HEK293 (cell line): ENCODE data around the gene ADAM19.

Experiments used
- CTCF ChIA-PET: fragments of 350-600 bp; formaldehyde crosslinking; extraction: SDS; loops from one replicate; lab custom pipeline; 2021; ENCODE audit warnings: antibody characterized with exemption; lab: Yijun Ruan, JAX
- POLR2A ChIA-PET: fragments of 300-600 bp; formaldehyde crosslinking; extraction: SDS; loops from one replicate; lab custom pipeline; 2020; ENCODE audit warnings: antibody characterized with exemption, inconsistent platforms; lab: Yijun Ruan, JAX
- H3K27ac ChIP-seq: fragments of 200-500 bp; sonication (Bioruptor generic); 2 replicates; pipeline ENCODE4 v1.5.1; 2014; ENCODE audit warnings: low read depth, low read length, control low read depth, inconsistent platforms; ENCODE audit errors: extremely low read depth
- H3K36me3 ChIP-seq, 2 experiments: fragments of 200-500 bp in 1 of 2; sonication (Bioruptor generic) in 1 of 2; 1 replicate in 1 of 2; 2 replicates in 1 of 2; pipeline ENCODE4 v1.5.1; 2014 to 2017; ENCODE audit warnings: inconsistent platforms in 2 of 2, low read length in 2 of 2; ENCODE audit not compliant: control insufficient read depth in 2 of 2, insufficient read depth in 1 of 2
- H3K4me1 ChIP-seq: fragments of 200-500 bp; sonication (Bioruptor generic); 2 replicates; pipeline ENCODE4 v1.5.1; 2014; ENCODE audit warnings: mild to moderate bottlenecking, low read length, inconsistent platforms; ENCODE audit not compliant: control insufficient read depth, insufficient read depth
- H3K4me3 ChIP-seq: 2 replicates; pipeline ENCODE4 v1.5.1; 2011; ENCODE audit warnings: low read depth, mild to moderate bottlenecking, control low read depth, low read length, moderate library complexity
- H3K9me3 ChIP-seq: fragments of 200-500 bp; sonication (Bioruptor generic); 2 replicates; pipeline ENCODE4 v1.5.1; 2014; ENCODE audit warnings: low read depth, low read length, inconsistent platforms; ENCODE audit not compliant: control insufficient read depth, insufficient read depth
- AEBP2 ChIP-seq: fragments of 450-650 bp; formaldehyde crosslinking; IDR thresholded peaks from 2 replicates; pipeline ENCODE4 v1.5.1; 2016; ENCODE audit warnings: missing biosample characterization, missing genetic modification characterization, borderline replicate concordance
- BCL11A ChIP-seq: fragments of 450-650 bp; formaldehyde crosslinking; IDR thresholded peaks from 2 replicates; pipeline ENCODE4 v1.5.1; 2016; ENCODE audit warnings: low read depth, missing biosample characterization, missing genetic modification characterization
- FEZF1 ChIP-seq: fragments of 450-650 bp; formaldehyde crosslinking; IDR thresholded peaks from 2 replicates; pipeline ENCODE4 v1.5.1; 2016; ENCODE audit warnings: missing biosample characterization, missing genetic modification characterization
- RBAK ChIP-seq: fragments of 450-650 bp; formaldehyde crosslinking; IDR thresholded peaks from 2 replicates; pipeline ENCODE4 v1.5.1; 2016; ENCODE audit warnings: missing biosample characterization, missing genetic modification characterization
- SP3 ChIP-seq: fragments of 450-650 bp; formaldehyde crosslinking; IDR thresholded peaks from 2 replicates; pipeline ENCODE4 v1.5.1; 2016; ENCODE audit warnings: missing biosample characterization, missing genetic modification characterization
- WT1 ChIP-seq: fragments of 450-650 bp; formaldehyde crosslinking; IDR thresholded peaks from 2 replicates; pipeline ENCODE4 v1.5.1; 2016; ENCODE audit warnings: missing biosample characterization, missing genetic modification characterization
- YY2 ChIP-seq: fragments of 450-650 bp; formaldehyde crosslinking; IDR thresholded peaks from 2 replicates; pipeline ENCODE4 v1.5.1; 2016; ENCODE audit warnings: missing biosample characterization, missing genetic modification characterization
- ZBTB20 ChIP-seq: fragments of 450-650 bp; formaldehyde crosslinking; IDR thresholded peaks from 2 replicates; pipeline ENCODE4 v1.5.1; 2016; ENCODE audit warnings: missing biosample characterization, missing genetic modification characterization
- ZBTB48 ChIP-seq: fragments of 450-650 bp; formaldehyde crosslinking; IDR thresholded peaks from 2 replicates; pipeline ENCODE4 v1.5.1; 2016; ENCODE audit warnings: missing biosample characterization, missing genetic modification characterization
- ZBTB7A ChIP-seq: fragments of 450-650 bp; formaldehyde crosslinking; IDR thresholded peaks from 2 replicates; pipeline ENCODE4 v1.5.1; 2016; ENCODE audit warnings: low read depth, missing biosample characterization, missing genetic modification characterization
- ZNF146 ChIP-seq: fragments of 450-650 bp; formaldehyde crosslinking; IDR thresholded peaks from 2 replicates; pipeline ENCODE4 v1.5.1; 2016; ENCODE audit warnings: missing biosample characterization, missing genetic modification characterization
- ZNF324 ChIP-seq: fragments of 450-650 bp; formaldehyde crosslinking; IDR thresholded peaks from 2 replicates; pipeline ENCODE4 v1.5.1; 2016; ENCODE audit warnings: missing biosample characterization, missing genetic modification characterization
- ZNF521 ChIP-seq: fragments of 450-650 bp; formaldehyde crosslinking; IDR thresholded peaks from 2 replicates; pipeline ENCODE4 v1.5.1; 2017; ENCODE audit warnings: missing biosample characterization, mild to moderate bottlenecking, missing genetic modification characterization
- ZNF548 ChIP-seq: fragments of 450-650 bp; formaldehyde crosslinking; IDR thresholded peaks from 2 replicates; pipeline ENCODE4 v1.5.1; 2016; ENCODE audit warnings: missing biosample characterization, missing genetic modification characterization
- ZNF555 ChIP-seq: fragments of 450-650 bp; formaldehyde crosslinking; conservative IDR thresholded peaks from 2 replicates; pipeline ENCODE4 v1.5.1; 2017; ENCODE audit warnings: missing biosample characterization, mild to moderate bottlenecking, missing genetic modification characterization, inconsistent platforms
- ZNF624 ChIP-seq: fragments of 450-650 bp; formaldehyde crosslinking; IDR thresholded peaks from 2 replicates; pipeline ENCODE4 v1.5.1; 2017; ENCODE audit warnings: missing biosample characterization, missing genetic modification characterization
- ZNF629 ChIP-seq: fragments of 450-650 bp; formaldehyde crosslinking; IDR thresholded peaks from 2 replicates; pipeline ENCODE4 v1.5.1; 2017; ENCODE audit warnings: missing biosample characterization, missing genetic modification characterization
- TF ChIP-seq, protein P1 (sequence below): fragments of 450-650 bp; formaldehyde crosslinking; IDR thresholded peaks from 2 replicates; pipeline ENCODE4 v1.5.1; 2016; ENCODE audit warnings: missing biosample characterization, missing genetic modification characterization
- TF ChIP-seq, protein P2 (sequence below): sonication (generic); formaldehyde crosslinking; IDR thresholded peaks from 2 replicates; pipeline ENCODE4 v1.8.1; 2022; ENCODE audit warnings: mild to moderate bottlenecking, moderate library complexity, missing genetic modification reagents
- TF ChIP-seq, protein P3 (sequence below): fragments of 450-650 bp; formaldehyde crosslinking; IDR thresholded peaks from 2 replicates; pipeline ENCODE4 v1.5.1; 2016; ENCODE audit warnings: missing biosample characterization, missing genetic modification characterization

Gene ADAM19

DNA sequence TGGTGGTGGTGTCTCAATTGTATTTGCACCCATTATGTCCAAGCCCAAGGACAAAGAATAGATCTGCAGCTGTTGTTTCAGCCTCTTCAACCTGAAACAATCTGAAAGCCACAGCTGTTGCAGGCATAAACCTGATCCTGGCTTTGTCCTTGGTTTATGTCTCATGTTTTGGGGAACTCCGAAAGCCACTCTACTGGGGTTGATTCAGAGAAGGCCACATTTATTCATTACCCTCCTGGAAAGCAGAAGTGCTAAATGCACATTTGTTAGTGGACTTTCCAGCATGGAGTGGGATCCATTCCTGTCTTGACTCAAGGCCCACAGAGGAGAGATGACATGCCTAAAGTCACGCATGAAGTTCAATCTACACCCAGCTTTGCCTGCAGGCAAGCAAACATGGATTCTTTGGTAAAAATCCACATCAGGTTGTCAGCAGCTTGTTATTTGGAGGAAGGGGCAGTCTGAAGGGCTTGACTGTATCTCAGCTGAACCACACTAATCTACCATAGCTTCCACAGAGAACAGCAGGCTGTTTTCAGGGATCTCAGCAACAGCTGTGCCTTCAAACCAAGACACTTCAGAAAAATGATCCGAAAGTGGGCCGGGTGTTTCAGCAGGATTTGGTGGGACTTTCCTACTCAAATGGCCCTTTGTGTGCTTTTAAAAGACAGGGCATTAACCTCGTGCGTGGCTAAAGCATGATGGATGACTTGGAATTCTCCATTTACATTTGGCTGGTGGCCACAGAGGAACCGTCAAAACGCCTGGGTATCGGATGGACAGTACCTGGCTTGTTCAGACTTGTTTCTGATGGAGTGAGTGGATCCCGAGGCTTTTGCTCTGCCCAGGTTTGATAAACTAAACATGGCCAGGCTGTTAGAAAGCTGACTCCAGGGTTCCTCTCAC, 36.2 kb upstream of the ADAM19 start:
- Histone ChIP-seq H3K27ac (no peak overlapping the region), H3K9me3 (no peaks in the 10 kb centered on the region), H3K36me3 (no peaks in the 10 kb centered on the region), H3K4me3 (no peak overlapping the region), H3K4me1 (no peaks in the 10 kb centered on the region)
- POLR2A ChIA-PET, result no interaction called here
- TF ChIP-seq ZBTB20 (tag by site-specific recombination), result peak; percentile 57
- no peak for TF ChIP-seq ZBTB48
- TF ChIP-seq, protein P1, sequence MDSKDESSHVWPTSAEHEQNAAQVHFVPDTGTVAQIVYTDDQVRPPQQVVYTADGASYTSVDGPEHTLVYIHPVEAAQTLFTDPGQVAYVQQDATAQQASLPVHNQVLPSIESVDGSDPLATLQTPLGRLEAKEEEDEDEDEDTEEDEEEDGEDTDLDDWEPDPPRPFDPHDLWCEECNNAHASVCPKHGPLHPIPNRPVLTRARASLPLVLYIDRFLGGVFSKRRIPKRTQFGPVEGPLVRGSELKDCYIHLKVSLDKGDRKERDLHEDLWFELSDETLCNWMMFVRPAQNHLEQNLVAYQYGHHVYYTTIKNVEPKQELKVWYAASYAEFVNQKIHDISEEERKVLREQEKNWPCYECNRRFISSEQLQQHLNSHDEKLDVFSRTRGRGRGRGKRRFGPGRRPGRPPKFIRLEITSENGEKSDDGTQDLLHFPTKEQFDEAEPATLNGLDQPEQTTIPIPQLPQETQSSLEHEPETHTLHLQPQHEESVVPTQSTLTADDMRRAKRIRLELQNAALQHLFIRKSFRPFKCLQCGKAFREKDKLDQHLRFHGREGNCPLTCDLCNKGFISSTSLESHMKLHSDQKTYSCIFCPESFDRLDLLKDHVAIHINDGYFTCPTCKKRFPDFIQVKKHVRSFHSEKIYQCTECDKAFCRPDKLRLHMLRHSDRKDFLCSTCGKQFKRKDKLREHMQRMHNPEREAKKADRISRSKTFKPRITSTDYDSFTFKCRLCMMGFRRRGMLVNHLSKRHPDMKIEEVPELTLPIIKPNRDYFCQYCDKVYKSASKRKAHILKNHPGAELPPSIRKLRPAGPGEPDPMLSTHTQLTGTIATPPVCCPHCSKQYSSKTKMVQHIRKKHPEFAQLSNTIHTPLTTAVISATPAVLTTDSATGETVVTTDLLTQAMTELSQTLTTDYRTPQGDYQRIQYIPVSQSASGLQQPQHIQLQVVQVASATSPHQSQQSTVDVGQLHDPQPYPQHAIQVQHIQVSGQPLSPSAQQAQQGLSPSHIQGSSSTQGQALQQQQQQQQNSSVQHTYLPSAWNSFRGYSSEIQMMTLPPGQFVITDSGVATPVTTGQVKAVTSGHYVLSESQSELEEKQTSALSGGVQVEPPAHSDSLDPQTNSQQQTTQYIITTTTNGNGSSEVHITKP (tag by site-specific recombination), result 0 out of 2 replicates have a peak, but pooled peaks have one; percentile 10
- TF ChIP-seq, protein P2, sequence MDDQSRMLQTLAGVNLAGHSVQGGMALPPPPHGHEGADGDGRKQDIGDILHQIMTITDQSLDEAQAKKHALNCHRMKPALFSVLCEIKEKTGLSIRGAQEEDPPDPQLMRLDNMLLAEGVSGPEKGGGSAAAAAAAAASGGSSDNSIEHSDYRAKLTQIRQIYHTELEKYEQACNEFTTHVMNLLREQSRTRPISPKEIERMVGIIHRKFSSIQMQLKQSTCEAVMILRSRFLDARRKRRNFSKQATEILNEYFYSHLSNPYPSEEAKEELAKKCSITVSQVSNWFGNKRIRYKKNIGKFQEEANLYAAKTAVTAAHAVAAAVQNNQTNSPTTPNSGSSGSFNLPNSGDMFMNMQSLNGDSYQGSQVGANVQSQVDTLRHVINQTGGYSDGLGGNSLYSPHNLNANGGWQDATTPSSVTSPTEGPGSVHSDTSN (CRISPR knock-in tag), result no peak
- 0 out of 2 replicates have a peak, but pooled peaks have one; percentile 22 for TF ChIP-seq FEZF1 (tag by site-specific recombination)
- CTCF ChIA-PET, result interaction anchor here (0.6 kb wide), 2 partner anchors 107 to 208 kb away, joined by 3 read pairs; no protein-coding TSS in a partner anchor

- Histone ChIP-seq H3K36me3 (no peaks in the 10 kb centered on the region), H3K9me3 (no peaks in the 10 kb centered on the region), H3K27ac (no peak overlapping the region), H3K4me3 (no peak overlapping the region), H3K4me1 (no peaks in the 10 kb centered on the region)
- ChIA-PET POLR2A (no interaction called here), CTCF (interaction anchor here (0.6 to 0.7 kb wide), 2 partner anchors 108 to 132 kb away, joined by 3 read pairs; no protein-coding TSS in a partner anchor)
- TF ChIP-seq YY2 (no peak), SP3 (no peak), ZNF324 (tag by site-specific recombination) (no peak), AEBP2 (tag by site-specific recombination) (no peak), ZNF624 (tag by site-specific recombination) (no peak), ZNF555 (tag by site-specific recombination) (no peak), ZNF521 (tag by site-specific recombination) (no peak), WT1 (tag by site-specific recombination) (no peak), ZNF629 (tag by site-specific recombination) (no peak), BCL11A (no peak), ZNF548 (tag by site-specific recombination) (no peak), RBAK (tag by site-specific recombination) (no peak), ZNF146 (tag by site-specific recombination) (no peak), ZBTB7A (tag by site-specific recombination) (no peak)
- TF ChIP-seq, protein P3, sequence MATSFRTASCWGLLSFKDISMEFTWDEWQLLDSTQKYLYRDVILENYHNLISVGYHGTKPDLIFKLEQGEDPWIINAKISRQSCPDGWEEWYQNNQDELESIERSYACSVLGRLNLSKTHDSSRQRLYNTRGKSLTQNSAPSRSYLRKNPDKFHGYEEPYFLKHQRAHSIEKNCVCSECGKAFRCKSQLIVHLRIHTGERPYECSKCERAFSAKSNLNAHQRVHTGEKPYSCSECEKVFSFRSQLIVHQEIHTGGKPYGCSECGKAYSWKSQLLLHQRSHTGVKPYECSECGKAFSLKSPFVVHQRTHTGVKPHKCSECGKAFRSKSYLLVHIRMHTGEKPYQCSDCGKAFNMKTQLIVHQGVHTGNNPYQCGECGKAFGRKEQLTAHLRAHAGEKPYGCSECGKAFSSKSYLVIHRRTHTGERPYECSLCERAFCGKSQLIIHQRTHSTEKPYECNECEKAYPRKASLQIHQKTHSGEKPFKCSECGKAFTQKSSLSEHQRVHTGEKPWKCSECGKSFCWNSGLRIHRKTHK, result no peak
These were observed 35.4 kb upstream of the ADAM19 start for GRCh38 chr5:157610990-157611389.
